HG03460 (cell line): ENCODE data around the gene MEGF9.

Experiments used
- ATAC-seq: cut with Tn5 transposase; IDR thresholded peaks from one replicate; pipeline ENCODE4 v1.9.1; 2021; ENCODE audit not compliant: unreplicated experiment

The MEGF9 gene

GRCh38 chr9:120626512-120626911 lies 87.8 kb downstream of the MEGF9 start:
- ATAC-seq: no peak

- ATAC-seq: no peak
Observed at GRCh38 chr9:120625222-120625621, 89.0 kb downstream of the MEGF9 start.

GRCh38 chr9:120622790-120623189 lies 91.5 kb downstream of the MEGF9 start:
- no peak for ATAC-seq

GRCh38 chr9:120621941-120622340 lies 92.3 kb downstream of the MEGF9 start:
- ATAC-seq: no peak

- ATAC-seq: no peak
Observed at GRCh38 chr9:120619751-120620655, 94.3 kb downstream of the MEGF9 start.

- no peak for ATAC-seq
Observed at GRCh38 chr9:120616966-120617935, 97.0 kb downstream of the MEGF9 start.

GRCh38 chr9:120612218-120612617 lies 102.1 kb downstream of the MEGF9 start:
- ATAC-seq: no peak

- ATAC-seq: no peak
Observed at GRCh38 chr9:120611690-120612068, 102.6 kb downstream of the MEGF9 start.

- ATAC-seq: no peak
Observed at GRCh38 chr9:120610975-120611689, 103.1 kb downstream of the MEGF9 start.

GRCh38 chr9:120609636-120610035 lies 104.6 kb downstream of the MEGF9 start:
- no peak for ATAC-seq

- no peak for ATAC-seq
Observed at GRCh38 chr9:120608421-120608820, 105.8 kb downstream of the MEGF9 start.

- ATAC-seq: no peak
Observed at GRCh38 chr9:120603591-120603990, 110.7 kb downstream of the MEGF9 start.

GRCh38 chr9:120603010-120603409 lies 111.3 kb downstream of the MEGF9 start:
- no peak for ATAC-seq

- ATAC-seq: no peak
Observed at GRCh38 chr9:120593955-120594277, 120.4 kb downstream of the MEGF9 start.

- ATAC-seq: no peak
Observed at GRCh38 chr9:120593250-120593954, 120.9 kb downstream of the MEGF9 start.

GRCh38 chr9:120592210-120592609 lies 122.1 kb downstream of the MEGF9 start:
- no peak for ATAC-seq

GRCh38 chr9:120587328-120587727 lies 126.9 kb downstream of the MEGF9 start:
- ATAC-seq: no peak

GRCh38 chr9:120583958-120584369 lies 130.3 kb downstream of the MEGF9 start:
- peak; percentile 45 for ATAC-seq

- peak; percentile 91 for ATAC-seq
Observed at GRCh38 chr9:120580051-120580896, 134.0 kb downstream of the MEGF9 start, which contains the start of gene CDK5RAP2. CDK5RAP2 (minus strand) TSS chr9:120580167; CDS start chr9:120579978, 189 bp downstream.
